Measurements from ENCODE around the gene GPN1. TPM values are rescaled to one million over a fixed set of nuclear protein-coding genes. Genes with fewer than 3 reads are reported as not detected.

GPN1 gene
- total and polyA plus RNA-seq, 2 of the 8 experiments (the other 6 are each of a cell fraction or from before 2014, with no cell fraction given): 38.7 to 43.5 TPM

DNA sequence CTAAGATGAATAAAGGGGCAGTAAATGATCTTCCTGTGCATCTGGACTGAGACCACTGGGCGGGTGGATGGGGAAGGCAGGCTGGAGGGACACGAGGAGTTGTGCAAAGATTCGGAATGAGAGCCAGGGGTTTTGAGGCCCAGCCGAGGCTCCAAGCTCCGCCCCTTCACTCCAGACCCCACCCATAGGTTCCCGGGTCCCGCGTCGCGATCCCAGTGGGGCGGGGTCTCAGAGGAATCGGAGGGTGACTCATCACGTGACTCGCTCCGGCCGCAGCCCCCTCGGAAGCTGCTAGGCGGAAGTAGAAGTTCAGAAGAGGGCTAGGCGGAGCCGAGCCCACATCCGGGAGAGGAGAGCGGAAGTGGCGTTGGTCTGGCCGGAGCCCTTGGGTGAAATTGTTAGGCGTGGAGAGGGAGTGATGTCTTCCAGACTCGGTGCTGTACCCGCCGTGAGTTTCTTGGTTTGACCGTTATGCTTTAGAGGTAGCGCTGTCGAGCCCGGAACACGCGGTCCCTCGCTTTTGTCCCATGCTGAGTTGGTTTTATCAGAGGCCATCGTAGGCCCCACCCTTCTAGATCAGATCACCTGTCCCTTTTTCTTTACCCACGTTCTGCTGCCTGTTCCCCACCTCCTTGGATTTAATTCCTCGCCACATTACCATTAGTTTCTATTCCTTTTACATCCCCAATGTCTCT, 46.0 kb upstream of the GPN1 start, which contains the start of gene ZNF512 (continued):
- TF ChIP-seq ASH2L (IDR thresholded peaks at IDR 0.05; ENCODE audit: low read length): peak; percentile 51
- TF ChIP-seq CTBP2 (IDR thresholded peaks at IDR 0.05; ENCODE audit: borderline replicate concordance, insufficient read depth, insufficient read length, low read length): no peak
- no peak for TF ChIP-seq RFX5 (IDR thresholded peaks at IDR 0.05; ENCODE audit: borderline replicate concordance, low read depth, low read length)
- no peak for TF ChIP-seq JUND (IDR thresholded peaks at IDR 0.05; ENCODE audit: low read length)
- no peak for TF ChIP-seq TEAD4 (IDR thresholded peaks at IDR 0.05; ENCODE audit: low read depth, low read length)
- TF ChIP-seq TAF7 (optimal IDR thresholded peaks at IDR 0.05; ENCODE audit: borderline replicate concordance, low read depth, low read length): peak; percentile 83
- peak; percentile 70 to 88 for TF ChIP-seq POLR2A (IDR thresholded peaks at IDR 0.05; ENCODE audit: control extremely low read depth in 1 of 2, low read depth in 2 of 2, low read length in 2 of 2)
- TF ChIP-seq, protein P1, sequence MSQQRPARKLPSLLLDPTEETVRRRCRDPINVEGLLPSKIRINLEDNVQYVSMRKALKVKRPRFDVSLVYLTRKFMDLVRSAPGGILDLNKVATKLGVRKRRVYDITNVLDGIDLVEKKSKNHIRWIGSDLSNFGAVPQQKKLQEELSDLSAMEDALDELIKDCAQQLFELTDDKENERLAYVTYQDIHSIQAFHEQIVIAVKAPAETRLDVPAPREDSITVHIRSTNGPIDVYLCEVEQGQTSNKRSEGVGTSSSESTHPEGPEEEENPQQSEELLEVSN (IDR thresholded peaks at IDR 0.05): peak; percentile 51
